NCI-H345 (cell line): ENCODE results near the gene POFUT2.

Experiments
- DNase-seq: peaks from one replicate; lab custom pipeline; 2025; lab: John Stamatoyannopoulos, UW

POFUT2 gene

GRCh38 chr21:45297329-45297728, 9.6 kb upstream of the POFUT2 start:
- no peak for DNase-seq

- DNase-seq, result no peak
Observed at GRCh38 chr21:45296638-45297037, 8.9 kb upstream of the POFUT2 start.

- no peak for DNase-seq
Observed at GRCh38 chr21:45295576-45296365, 8.1 kb upstream of the POFUT2 start.

- no peak for DNase-seq
Observed at GRCh38 chr21:45294509-45295291, 7.0 kb upstream of the POFUT2 start.

DNA sequence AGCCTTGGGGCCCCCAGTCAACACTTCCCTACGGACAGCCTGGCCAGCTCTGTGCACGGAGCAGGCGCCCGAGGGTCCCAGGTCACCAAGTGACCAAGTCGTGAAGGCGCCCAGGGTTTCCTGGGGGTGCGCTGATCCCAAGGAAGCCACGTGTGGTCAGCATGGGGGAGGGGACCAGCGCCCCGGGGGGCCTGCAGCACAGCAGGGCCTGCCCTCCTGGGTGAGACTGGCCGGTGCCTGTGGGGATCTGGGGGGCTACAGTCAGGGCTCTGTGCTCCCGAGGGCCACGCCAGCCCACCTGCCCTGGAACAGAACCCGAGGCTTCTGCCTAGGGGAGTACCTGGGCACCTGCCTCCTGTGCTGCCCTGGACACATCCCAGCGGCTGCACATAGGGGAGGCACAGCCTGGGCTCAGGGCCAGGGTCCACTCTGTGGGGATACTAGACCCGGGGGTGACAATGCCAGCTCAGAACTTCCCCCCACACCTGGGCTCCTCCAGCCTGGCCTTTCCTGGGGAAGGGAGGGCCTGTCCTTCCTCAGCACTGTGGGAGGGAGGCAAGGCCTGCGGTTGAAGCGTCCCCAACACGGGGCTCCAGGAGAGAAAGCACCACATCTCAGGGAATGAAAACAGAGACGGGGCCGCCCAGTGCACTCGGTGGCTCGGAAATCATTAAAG, 6.2 kb upstream of the POFUT2 start:
- DNase-seq, result no peak

DNA sequence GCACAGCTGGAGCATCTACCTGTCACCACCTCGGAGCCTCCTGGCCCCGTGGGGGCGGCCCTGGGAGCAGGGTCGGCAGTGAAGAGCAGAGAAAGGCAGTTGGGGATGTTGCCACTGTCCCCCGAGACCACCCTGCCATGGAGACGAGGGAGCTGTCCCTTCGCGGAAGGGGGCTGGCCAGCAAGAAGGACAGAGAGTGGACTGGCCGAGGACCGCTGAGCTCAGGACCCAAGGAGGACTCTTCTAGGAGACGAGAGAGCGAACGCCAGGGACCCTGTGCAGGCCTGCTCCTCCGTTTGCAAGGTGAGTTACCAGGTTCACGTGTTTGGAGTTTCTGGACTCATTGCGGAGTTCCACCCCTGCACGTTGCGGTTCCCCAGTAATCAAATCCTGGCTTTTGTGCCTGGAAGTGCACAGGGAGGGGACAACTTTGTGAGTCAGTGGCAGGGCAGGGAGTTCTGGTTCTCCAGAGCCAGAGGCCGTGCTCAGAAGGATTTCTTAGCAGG, 5.6 kb upstream of the POFUT2 start:
- DNase-seq, result no peak

DNA sequence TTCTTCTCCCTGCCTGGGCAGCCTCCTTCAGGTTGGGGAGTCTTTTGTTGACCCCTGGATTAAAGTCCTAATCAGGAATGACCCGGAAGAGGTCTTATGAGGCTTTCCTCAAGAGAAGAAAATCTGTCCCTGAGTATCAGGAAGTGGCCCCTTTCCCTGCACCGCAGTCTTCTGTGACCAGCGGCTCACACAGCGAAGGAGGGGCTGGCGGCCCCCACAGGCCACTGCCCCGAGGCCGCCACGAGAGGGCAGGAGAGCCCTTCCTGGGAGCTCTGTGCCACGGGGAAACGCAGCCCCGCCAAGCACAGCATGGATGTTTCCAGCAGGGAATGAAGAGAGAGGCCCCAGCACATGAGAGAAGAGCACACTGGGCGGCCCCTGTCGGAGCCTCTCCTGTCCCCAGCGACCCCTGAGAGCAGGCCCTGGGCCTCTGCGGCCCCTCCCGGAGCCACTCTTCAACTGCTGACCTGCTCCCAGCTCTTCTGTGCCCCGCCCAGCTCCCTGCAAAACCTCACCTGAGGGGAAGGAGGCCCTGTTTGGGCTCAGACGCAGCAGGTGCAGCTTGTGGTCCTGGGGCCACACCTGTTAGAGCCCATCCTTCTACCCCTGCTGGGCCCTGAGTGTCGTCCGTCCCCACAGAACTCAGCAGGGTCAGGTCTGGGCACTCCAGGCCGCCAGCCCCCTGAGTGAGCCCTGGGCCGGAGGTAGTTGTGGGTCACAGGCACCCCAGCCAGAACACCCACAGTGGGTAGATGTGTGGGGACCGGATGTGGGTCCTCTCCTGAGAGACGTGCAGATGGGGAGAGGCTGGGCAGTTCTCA, 4.9 kb upstream of the POFUT2 start:
- peak; percentile 87 for DNase-seq

DNA sequence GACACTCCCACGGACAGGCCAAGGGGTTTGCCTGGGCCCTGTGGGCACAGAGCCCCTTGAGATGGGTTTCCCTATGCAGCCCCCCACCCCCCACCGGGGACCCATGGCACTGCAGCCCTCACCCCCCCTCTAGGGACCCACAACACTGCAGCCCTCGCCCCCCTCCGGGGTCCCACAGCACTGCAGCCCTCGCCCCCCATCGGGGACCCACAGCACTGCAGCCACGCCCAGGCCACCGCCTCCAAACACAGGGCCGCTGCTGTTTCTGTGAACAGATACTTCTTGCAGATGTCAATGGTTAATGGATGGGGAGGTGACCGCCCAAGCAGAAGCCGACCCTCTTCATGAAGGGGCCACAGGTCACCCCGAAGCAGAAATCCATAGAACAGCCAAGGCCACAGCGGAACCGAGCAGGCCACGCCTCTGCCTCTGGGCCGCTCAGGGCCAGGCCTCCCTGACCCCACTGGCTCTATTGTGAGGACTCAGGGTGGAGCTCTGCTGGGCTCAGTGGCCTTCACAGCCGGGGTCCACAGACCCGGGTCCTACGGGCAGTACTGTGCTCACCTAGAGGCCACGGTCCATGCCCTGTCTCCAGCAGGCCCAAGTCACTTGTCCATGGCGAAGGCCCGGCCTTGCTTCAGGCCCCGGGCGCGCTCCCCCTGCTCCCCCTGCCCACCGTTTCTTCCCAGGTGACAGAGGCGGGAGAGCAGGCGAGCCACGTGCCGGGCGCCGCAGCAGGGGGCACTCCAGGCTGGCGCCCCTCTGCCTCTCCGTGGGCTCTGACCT, 4.1 kb upstream of the POFUT2 start:
- no peak for DNase-seq

GRCh38 chr21:45290948-45291612, 3.4 kb upstream of the POFUT2 start:
- no peak for DNase-seq

GRCh38 chr21:45289655-45290515, 2.2 kb upstream of the POFUT2 start:
- no peak for DNase-seq

- DNase-seq, result no peak
Observed at GRCh38 chr21:45289134-45289533, 1.4 kb upstream of the POFUT2 start.

GRCh38 chr21:45288441-45288841, 746 bp upstream of the POFUT2 start:
- DNase-seq, result peak; percentile 25

DNA sequence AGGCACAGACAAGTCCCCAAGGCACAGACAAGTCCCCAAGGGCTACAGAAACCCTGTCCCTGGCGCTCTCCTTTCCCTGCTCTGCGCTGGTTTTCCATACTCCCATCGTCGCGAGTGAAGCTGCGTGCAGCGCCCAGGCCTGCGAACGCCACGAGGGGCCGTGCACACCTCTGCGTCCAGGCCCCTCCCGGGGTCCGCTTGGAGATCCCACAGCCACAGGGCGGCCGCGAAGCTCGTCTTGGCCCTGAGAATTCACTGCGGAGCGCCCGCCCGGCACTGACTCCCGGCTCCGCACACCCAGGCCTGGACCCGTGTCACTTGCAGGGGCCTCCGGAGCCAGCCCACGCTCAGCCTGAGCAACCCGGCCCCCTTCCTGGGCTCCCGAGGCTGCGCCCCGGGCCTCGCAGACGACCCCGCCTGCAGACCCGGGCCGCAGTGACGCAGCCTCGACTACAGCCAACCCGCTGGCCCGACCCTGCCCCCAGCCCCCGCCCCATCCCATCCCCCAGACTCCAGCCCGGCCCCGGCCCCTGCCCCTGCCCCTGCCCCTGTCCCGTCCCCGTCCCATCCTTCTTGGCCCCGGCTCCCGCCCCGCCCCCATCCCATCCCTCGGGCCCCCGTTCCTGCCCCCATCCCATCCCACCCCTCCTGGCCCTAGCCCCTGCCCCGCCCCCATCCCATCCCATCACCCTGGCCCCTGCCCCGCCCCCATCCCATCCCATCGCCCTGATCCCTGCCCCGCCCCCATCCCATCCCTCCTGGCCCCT, 841 bp downstream of the POFUT2 start:
- no peak for DNase-seq

DNA sequence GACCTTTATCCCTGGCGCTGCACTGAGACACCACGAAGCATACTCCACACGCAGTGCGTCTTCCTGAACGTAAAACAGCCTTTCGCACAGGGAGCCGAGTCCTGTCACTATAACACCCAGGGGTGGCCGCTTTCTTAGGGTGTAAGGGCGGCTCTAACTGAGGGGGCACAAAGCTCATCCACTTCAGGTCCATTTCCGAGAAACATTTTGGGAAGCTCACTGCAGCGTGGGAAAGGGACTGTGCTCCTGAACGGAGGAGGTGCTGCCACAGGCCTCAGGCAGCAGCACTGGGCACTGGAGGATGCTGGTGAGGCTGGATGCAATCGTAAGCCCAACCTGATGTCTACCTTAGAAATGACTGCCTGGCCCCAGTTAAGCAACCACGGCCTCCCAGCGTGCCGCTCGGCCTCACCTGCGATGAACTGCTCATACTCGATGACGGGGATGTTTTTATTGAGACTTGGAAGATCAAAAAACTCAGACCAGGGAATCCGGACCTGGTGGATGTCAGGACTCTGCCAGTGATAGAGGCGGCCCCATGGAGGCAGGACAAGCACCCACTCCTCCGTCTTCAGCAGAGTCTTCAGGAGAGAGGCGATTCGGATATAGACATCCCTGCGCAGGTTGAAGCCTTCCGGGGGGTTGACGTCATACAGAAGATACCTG, 2.3 kb downstream of the POFUT2 start:
- DNase-seq, result no peak

GRCh38 chr21:45284456-45284741, 3.3 kb downstream of the POFUT2 start:
- no peak for DNase-seq

DNA sequence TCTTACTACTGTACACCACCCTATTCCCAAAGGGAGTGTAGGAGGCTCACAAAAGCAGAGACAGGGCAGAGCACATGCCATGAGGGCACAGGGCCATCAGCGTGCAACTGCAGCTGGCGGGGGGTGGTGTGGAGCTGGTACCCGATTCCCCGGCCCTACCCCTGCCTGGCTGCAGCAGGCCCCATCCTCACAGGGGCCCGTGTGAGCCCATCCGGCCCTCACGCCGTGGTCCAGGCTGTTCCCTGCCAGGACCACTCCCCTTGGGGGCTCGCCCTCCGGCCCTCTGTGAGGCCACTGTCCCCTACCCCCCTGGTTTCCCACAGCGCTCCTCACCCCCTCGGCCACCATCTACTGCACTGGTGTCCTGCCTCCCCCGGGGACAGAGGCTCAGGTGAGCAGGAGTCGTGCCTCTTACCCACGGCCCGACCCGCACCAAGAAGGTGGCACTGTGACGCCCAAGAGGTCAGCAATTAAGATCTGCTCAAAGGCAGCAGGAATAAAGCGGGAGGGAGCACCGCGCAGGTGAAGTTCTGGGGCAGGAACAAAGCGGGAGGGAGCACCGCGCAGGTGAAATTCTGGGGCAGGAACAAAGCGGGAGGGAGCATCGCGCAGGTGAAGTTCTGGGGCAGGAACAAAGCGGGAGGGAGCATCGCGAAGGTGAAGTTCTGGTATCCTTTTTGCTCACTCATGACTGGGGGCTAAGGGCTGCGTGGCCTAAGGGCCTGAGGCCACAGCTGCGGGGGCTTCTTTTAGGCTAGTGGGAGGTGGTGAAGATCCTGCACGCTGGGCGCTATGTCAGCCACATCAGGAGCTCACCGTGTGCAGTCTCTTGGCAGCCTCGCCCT, 3.9 kb downstream of the POFUT2 start:
- DNase-seq, result no peak

GRCh38 chr21:45283035-45283610, 4.6 kb downstream of the POFUT2 start:
- no peak for DNase-seq
